Neural cell (in vitro differentiated cells): ENCODE data around the gene RECK.

Experiments
- EP300 ChIP-seq: fragments of 450-650 bp; conservative IDR thresholded peaks from 2 replicates; pipeline ENCODE4 v1.6.1; 2014; ENCODE audit warnings: antibody characterized with exemption, mild to moderate bottlenecking, moderate library complexity; ENCODE audit not compliant: poor library complexity, severe bottlenecking
- EZH2 ChIP-seq: fragments of 200-600, 300-800 bp; shearing (Covaris generic), sonication (generic); IDR thresholded peaks from 2 replicates; pipeline ENCODE4 v1.6.1; 2014; ENCODE audit warnings: antibody characterized with exemption, low read length, borderline replicate concordance, mild to moderate bottlenecking; ENCODE audit not compliant: insufficient read depth, poor library complexity, severe bottlenecking
- MXI1 ChIP-seq: fragments of 450-650 bp; conservative IDR thresholded peaks from 2 replicates; pipeline ENCODE4 v1.6.1; 2014; ENCODE audit warnings: antibody characterized with exemption, mild to moderate bottlenecking; ENCODE audit not compliant: poor library complexity, severe bottlenecking
- POLR2AphosphoS5 ChIP-seq: IDR thresholded peaks from 2 replicates; pipeline ENCODE4 v1.6.1; 2012
- REST ChIP-seq: IDR thresholded peaks from 2 replicates; pipeline ENCODE4 v1.6.1; 2012; ENCODE audit warnings: borderline replicate concordance
- TF ChIP-seq, protein P1 (sequence below): fragments of 450-650 bp; IDR thresholded peaks from 2 replicates; pipeline ENCODE4 v1.5.1; 2014; ENCODE audit warnings: antibody characterized with exemption, mild to moderate bottlenecking, moderate library complexity; ENCODE audit not compliant: poor library complexity, severe bottlenecking

GRCh38 chr9:36082931-36083330, 46.2 kb downstream of the RECK start:
- TF ChIP-seq REST, result no peak
- TF ChIP-seq, protein P1, sequence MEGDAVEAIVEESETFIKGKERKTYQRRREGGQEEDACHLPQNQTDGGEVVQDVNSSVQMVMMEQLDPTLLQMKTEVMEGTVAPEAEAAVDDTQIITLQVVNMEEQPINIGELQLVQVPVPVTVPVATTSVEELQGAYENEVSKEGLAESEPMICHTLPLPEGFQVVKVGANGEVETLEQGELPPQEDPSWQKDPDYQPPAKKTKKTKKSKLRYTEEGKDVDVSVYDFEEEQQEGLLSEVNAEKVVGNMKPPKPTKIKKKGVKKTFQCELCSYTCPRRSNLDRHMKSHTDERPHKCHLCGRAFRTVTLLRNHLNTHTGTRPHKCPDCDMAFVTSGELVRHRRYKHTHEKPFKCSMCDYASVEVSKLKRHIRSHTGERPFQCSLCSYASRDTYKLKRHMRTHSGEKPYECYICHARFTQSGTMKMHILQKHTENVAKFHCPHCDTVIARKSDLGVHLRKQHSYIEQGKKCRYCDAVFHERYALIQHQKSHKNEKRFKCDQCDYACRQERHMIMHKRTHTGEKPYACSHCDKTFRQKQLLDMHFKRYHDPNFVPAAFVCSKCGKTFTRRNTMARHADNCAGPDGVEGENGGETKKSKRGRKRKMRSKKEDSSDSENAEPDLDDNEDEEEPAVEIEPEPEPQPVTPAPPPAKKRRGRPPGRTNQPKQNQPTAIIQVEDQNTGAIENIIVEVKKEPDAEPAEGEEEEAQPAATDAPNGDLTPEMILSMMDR, result no peak
- TF ChIP-seq POLR2AphosphoS5, result no peak
- TF ChIP-seq EP300, result no peak
- no peak for TF ChIP-seq EZH2
- TF ChIP-seq MXI1, result no peak
